Suppressor macrophage treated with lipopolysaccharide for 4 hours (primary cell): ENCODE data around the gene SEC24A.
"Not testable (repeated sequence)": the region's sequence is repeated elsewhere in the genome, so short reads cannot be mapped to it uniquely, and the experiment has no call there.

Source experiments
- DNase-seq: peaks from one replicate; pipeline ENCODE4 v3.0.0-alpha.2; 2020

The SEC24A gene

GRCh38 chr5:134651531-134651930 lies 2.9 kb downstream of the SEC24A start:
- DNase-seq: no peak

DNA sequence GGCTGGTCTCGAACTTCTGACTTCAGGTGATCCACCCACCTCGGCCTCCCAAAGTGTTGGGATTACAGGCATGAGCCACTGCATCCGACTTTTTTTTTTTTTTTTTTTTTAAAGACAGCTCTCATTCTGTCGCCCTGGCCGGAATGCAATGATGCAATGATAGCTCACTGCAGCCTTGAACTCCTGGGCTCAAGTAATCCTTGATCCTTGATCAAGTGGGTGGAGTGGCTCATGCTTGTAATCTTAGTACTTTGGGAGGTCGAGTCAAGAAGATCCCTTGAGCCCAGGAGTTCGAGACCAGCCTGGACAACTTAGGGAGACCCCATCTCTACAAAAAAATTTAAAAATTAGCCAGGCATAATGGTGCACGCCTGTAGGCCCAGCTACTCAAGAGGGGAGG lies 8.1 kb downstream of the SEC24A start:
- no peak for DNase-seq

GRCh38 chr5:134659456-134659855 lies 10.9 kb downstream of the SEC24A start:
- no peak for DNase-seq

DNA sequence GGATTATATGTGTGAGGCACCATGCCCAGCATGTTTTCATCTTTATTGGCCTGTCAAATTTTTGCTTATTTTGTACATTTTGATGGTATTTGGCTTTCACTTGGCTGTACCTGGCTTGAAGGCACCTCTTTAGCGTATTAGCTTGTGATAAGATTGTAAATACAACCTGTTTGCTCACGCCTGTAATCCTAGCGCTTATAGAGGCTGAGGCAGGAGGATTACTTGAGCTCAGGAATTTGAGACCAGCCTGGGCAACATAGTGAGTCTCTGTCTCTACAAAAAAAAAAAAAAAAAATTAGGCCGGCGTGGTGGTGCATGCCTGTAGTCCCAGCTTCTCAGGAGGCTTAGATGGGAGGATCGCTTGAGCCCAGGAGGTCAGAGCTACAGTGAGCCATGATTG lies 11.3 kb downstream of the SEC24A start:
- DNase-seq: no peak

- DNase-seq: no peak
Observed at GRCh38 chr5:134662971-134663370, 14.4 kb downstream of the SEC24A start.

GRCh38 chr5:134664448-134664847 lies 15.9 kb downstream of the SEC24A start:
- DNase-seq: no peak

GRCh38 chr5:134673546-134673945 lies 25.0 kb downstream of the SEC24A start:
- not testable (repeated sequence) for DNase-seq

DNA sequence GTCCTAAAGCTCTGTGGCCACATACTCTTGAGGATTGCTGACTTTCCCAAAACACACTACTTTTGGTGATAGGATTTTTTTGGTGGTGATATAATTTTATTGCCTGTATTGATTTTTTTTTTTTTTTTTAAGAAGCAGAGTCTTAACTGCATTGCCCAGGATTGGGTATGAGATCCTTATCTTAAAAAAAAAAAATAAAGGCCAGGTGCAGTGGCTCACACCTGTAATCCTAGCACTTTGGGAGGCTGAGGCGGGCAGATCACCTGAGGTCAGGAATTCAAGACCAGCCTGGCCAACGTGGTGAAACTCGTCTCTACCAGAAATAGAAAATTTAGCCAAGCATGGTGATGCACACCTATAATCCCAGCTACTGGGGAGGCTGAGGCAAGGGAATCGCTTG lies 28.8 kb downstream of the SEC24A start:
- DNase-seq: not testable (repeated sequence)

DNA sequence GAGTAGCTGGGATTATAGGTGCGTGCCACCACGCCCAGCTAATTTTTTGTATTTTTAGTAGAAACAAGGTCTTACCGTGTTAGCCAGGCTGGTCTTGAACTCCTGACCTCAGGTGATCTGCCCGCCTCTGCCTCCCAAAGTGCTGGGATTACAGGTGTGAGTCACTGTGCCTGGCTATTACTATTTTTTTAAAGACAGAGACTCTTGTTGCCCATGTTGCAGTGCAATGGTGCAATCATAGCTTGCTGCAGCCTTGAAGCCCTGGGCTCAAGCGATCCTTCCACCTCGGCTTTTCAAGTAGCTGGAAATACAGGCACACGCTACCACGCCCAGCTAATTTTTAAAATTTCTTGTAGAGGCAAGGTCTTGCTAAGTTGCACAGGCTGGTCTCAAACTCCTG lies 41.6 kb downstream of the SEC24A start:
- DNase-seq: not testable (repeated sequence)

GRCh38 chr5:134692722-134693121 lies 44.1 kb downstream of the SEC24A start:
- no peak for DNase-seq

DNA sequence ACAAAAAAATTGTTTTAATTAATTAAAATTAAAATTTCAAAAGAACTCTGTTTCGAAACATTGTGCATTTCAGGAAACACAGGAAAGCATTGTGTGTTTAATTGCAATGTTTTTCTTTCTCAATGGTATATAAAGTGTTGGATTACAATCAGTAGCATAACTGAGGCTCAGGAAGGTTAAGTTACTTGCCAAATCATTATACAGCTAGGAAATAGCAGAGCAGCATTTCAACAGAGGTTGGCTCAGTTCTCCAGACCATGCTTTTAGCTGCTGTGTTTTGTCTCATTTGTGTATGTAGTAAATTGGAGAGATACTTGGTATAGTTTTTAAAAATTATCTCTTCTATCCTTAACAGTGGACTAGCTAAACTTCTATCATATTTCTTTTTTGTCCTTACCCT lies 59.7 kb downstream of the SEC24A start:
- no peak for DNase-seq

- DNase-seq: no peak
Observed at GRCh38 chr5:134714120-134714519, 65.5 kb downstream of the SEC24A start.

DNA sequence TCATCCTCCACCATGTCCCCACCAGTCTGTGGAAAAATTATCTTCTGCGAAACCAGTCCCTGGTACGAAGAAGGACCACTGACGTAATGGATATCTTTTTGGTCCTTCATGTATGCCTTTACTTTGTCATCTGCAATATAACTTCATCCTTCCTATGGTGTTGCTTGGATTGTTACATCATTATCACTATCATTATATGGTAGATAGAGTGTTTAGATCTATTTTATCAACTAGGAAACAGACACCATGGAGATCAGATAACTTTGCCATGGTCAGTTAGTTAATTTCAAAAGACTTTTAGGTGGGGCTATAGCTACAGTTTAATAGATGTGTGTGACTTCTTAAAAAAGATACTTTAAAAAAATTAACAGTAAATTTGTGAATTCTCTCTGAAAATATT lies 66.0 kb downstream of the SEC24A start:
- DNase-seq: no peak

DNA sequence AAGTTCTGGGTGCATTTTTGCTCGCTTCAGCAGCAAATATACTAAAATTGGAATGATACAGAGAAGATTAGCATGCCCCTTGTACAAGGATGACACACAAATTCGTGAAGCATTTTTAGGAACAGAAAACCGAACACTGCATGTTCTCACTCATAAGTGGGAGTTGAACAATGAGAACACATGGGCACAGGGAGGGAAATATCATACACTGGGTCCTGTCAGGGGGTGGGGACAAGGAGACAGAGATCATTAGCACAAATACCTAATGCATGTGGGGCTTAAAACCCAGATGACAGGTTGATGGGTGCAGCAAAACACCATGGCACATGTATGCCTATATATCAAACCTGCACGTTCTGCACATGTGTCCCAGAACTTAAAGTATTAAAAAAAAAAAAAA lies 66.9 kb downstream of the SEC24A start:
- DNase-seq: not testable (repeated sequence)

DNA sequence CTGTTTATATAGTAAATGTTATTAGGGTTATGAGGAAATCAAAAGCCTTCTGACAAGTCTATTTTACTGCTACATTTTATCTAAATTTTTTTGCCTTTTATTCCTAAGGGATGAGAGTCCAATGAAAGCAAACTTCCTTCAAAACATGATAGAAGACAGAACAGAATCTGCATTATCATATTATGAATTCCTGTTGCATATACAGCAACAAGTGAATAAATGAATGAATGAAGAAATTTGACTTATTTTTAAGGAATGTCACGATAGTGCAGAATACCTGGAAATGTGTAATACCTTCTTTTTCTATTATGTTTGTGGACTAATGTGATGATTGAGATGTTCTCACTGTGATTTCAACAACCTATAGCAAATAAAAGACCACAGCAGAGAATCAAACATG lies 76.3 kb downstream of the SEC24A start:
- DNase-seq: no peak

GRCh38 chr5:134732819-134733218 lies 84.2 kb downstream of the SEC24A start:
- DNase-seq: peak; percentile 21

DNA sequence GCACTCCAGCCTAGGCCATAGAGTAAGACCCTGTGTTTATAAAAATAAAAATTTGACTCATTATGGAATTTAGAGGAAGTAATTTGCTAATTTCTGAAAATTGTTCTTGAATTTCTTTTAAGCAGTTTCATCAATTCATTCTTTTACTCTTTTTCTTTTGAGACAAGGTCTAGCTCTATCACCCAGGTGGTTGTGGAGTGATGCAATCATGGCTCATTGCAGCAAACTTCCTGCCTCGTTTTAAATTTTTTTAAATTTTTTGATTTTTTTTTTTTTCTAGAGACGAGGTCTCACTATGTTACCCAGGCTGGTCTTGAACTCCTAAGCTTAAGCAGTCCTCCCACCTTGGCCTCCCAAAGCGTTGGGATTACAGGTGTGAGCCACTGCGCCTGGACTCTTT lies 86.7 kb downstream of the SEC24A start:
- DNase-seq: no peak

GRCh38 chr5:134736173-134736812 lies 87.7 kb downstream of the SEC24A start:
- no peak for DNase-seq

DNA sequence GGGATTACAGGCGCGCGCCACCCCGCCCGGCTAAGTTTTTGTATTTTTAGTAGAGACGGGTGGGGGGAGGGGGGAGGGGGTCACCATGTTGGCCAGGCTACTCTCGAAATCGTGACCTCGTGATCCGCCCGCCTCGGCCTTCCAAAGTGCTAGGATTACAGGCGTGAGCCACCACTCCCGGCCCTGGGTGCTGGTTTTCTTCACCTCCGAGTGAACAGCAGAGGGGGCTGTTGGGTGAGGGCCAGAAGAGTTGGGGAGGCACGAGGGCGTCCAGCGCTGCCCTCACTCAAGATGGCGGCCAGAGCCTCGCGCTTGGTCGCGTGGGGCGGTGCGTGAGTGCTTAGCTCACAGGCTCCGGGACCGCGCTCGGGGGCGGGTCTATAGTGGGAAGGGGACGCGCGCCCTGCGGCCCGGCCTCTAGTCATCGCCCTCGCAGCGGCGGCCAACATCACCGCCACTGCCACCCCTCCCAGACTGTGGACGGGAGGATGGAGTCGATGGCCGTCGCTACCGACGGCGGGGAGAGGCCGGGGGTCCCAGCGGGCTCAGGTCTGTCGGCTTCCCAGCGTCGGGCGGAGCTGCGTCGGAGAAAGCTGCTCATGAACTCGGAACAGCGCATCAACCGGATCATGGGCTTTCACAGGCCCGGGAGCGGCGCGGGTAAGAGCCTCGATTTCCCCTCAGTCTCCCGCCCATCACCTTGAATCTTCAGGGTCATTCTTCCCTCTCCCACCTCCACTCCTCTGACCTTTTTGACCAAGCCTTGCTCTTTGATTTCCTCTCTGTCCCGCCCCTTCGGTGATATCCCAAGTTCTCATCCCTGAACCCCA lies 89.8 kb downstream of the SEC24A start, which contains the start of gene CAMLG:
Gene CAMLG, plus strand, starts transcription at position 416 of the 830 bp plus-strand sequence. Its CDS starts 73 bp downstream, at position 489.
- peak; percentile 100 for DNase-seq

DNA sequence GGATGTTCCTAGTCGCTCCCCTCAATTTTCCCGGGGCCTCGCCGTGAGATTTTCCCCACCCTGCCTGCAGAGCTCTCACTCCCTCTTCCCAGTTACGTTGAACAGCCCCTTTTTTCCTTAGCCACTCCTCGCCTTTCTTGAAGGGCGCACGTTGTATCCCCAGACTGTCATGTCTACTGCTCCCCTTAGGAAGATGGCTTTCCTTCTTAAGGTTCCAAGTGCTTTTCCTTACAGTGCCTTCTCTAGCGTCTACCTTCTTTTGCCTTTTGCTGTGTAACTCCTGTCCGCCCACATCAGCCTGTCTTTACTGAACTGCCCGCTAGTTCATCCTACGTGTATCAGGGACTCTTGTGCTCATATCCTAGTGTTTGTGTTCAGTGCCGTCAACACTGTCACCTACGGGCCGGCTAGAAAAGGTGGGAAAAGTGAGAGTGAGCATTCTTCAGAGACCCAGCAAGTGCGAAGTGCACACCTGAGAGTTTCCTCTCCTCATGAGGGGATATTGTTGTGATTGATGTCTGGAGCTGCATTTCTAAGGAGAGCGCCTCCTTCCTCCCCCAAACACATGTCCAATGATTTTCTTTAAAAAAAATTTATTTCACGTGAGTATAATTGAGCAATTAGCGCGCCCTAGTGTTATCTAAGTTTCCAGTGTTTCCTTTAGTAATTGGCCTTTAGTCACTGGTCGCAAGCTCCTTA lies 90.5 kb downstream of the SEC24A start:
- peak; percentile 25 for DNase-seq

GRCh38 chr5:134741052-134741451 lies 92.5 kb downstream of the SEC24A start:
- no peak for DNase-seq

DNA sequence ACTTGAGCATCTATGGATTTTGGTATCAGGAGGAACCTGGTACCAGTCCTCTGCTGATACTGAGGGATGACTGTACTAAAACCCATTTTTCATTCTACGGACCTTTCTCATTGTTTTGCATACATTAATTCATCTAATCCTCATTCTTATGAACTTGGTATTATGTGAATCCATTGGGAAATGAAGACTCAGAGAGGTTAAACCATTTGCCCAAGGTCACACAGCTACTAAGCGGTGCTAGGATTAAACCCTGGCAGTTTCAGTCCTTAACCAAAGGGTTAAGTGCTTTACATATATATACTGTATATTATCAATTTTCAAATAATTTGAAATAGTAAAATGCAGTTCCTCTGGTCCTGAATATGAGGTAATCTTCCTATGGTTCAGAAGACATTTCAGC lies 93.5 kb downstream of the SEC24A start:
- no peak for DNase-seq

DNA sequence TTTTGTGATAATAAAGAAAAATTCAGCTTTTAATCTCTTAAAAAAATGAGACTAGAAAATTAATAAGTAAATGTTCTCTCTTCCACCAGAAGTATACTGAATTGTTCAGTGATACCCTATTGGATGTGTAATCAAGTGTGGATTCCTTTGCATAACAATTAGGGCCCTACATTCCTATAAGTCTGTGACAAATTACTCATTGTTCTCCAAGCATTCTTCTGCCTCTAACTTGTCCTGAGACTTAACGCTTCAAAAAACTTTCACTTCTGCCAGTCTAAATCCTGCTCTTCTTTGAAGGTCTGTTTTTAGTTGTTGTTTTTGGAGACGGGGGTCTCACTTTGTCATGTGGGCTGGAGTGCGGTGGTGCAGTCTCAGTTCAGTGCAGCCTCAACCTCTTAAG lies 100.8 kb downstream of the SEC24A start:
- no peak for DNase-seq

DNA sequence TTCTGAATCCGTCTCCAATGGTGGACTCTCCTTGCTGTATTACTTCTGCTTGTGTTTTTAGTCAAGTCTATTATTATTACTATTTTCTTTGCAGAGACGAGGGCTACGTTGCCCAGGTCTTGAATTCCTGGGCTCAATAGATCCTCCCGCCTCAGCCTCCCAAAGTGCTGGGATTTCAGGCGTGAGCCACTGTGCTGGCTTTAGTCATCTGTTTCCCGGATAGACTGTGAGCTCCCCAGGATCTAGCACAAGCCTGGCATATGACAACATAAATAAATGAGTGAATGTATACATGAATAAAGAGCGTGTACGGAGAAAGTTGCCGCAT lies 109.6 kb downstream of the SEC24A start:
- no peak for DNase-seq
